Urothelium cell line (cell line): ENCODE data around the gene PIKFYVE.

ENCODE experiments used
- DNase-seq: peaks from one replicate; pipeline ENCODE4 v3.0.0; 2011; ENCODE audit warnings: low spot score, mixed read lengths
- FAIRE-seq: peaks from 2 replicates; lab custom pipeline; 2011; peaks lifted over from hg19 to GRCh38; lab: Jason Lieb, UNC

PIKFYVE gene

GRCh38 chr2:208406474-208407451 is 140.7 kb downstream of the PIKFYVE start, which contains the start of gene PTH2R:
Gene PTH2R (plus strand): TSS chr2:208406792. CDS start chr2:208407044, 252 bp downstream.
- FAIRE-seq: no peak
- DNase-seq: peak; percentile 10

GRCh38 chr2:208407667-208408066 is 141.6 kb downstream of the PIKFYVE start:
- peak; percentile 53 for DNase-seq
- no peak for FAIRE-seq
